AML-193 (cell line): Measurements from ENCODE around the gene RIPOR3.

Experiments used
- DNase-seq, 2 experiments: peaks; one replicate each; lab custom pipeline; 2025; lab: John Stamatoyannopoulos, UW

Gene RIPOR3, protein sequence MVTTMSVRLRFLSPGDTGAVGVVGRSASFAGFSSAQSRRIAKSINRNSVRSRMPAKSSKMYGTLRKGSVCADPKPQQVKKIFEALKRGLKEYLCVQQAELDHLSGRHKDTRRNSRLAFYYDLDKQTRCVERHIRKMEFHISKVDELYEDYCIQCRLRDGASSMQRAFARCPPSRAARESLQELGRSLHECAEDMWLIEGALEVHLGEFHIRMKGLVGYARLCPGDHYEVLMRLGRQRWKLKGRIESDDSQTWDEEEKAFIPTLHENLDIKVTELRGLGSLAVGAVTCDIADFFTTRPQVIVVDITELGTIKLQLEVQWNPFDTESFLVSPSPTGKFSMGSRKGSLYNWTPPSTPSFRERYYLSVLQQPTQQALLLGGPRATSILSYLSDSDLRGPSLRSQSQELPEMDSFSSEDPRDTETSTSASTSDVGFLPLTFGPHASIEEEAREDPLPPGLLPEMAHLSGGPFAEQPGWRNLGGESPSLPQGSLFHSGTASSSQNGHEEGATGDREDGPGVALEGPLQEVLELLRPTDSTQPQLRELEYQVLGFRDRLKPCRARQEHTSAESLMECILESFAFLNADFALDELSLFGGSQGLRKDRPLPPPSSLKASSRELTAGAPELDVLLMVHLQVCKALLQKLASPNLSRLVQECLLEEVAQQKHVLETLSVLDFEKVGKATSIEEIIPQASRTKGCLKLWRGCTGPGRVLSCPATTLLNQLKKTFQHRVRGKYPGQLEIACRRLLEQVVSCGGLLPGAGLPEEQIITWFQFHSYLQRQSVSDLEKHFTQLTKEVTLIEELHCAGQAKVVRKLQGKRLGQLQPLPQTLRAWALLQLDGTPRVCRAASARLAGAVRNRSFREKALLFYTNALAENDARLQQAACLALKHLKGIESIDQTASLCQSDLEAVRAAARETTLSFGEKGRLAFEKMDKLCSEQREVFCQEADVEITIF

DNA sequence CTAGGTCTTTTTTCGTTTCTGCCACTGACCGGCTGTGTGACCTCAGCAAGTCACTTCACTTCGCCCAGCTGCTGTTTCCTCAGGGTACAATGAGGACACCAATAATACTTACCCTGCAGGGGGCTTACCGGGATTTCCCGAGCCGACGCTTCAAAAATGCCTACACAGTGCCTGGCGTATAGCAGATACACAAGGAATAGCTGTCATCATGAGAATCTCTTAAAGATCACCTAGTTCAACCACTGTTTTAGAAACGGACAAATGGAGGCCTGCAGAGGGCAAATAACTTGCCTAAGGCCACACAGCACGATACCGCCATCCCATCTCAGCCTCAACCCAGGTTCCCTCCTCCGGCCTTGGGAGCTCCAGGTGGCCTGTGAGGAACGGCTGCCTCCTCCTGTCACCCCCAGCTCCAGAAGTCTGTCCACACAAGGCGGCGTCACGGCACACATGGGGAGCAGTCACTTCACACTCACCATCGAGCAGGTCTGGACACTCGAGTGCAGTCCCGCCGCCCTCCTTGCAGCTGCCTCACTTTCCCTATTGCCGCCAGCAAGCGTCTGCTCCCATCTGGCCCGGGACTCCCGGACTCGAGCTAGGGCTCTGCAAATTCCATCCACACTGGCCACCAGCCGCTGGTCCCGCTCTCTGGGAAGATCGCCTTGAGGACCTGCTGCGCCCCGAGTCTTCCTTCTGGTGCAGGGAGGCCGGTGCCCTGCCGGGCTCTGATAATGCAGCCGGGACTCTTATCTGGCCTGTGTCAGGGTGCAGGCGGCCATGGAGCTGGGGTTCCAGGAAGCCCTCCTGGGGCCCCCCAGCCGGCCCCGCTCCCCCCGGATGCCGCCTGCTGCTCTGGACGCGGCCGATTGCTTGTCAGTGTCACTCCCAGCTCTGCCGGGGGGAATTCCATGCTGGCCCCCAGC is at the start of gene RIPOR3:
Gene RIPOR3, minus strand, starts transcription at position 893 of the 923 bp plus-strand sequence. Its CDS starts 414 bp downstream, at position 479.
- DNase-seq = no peak

DNA sequence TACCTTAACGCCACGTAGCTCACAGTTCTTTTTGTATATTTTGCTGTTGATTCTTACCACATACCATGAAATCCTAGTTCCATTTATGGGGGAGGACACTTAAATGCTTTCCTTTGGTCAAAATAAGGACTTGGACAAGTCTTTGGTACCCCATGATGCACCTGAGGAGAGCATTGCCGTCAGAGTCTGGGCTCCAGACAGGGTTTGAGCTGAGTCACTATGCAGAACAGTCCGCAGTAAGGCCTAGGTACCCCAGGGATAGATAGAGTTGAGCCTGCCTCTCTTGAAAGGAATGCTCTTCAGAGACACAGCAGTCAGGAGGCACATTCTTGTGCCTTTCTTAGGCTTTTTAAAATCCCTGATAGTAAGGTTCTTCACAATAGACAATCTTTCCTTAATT is 46.0 kb upstream of the RIPOR3 start:
- DNase-seq = no peak

DNA sequence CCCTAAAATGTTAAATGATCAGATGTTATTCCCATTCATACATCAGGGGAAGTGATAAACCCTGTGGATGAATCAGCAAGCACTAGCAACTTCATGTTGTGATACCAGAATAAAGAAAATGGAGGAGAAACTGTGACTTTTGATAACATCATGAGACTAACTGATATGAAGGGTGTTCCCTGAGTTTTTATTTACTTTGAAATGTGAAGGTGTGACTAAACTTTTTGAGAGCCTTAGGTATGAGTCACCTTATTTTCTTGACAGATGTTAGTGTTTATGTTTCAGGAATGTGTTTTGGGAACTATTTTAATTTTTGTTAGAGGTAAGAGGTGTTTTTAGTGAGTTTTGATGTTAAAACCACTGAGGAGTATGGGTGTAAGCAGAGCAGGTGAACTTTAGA is 44.5 kb upstream of the RIPOR3 start:
- no peak for DNase-seq

GRCh38 chr20:50734730-50735679 is 43.7 kb upstream of the RIPOR3 start:
- no peak for DNase-seq

GRCh38 chr20:50733644-50734349 is 42.5 kb upstream of the RIPOR3 start:
- no peak for DNase-seq

DNA sequence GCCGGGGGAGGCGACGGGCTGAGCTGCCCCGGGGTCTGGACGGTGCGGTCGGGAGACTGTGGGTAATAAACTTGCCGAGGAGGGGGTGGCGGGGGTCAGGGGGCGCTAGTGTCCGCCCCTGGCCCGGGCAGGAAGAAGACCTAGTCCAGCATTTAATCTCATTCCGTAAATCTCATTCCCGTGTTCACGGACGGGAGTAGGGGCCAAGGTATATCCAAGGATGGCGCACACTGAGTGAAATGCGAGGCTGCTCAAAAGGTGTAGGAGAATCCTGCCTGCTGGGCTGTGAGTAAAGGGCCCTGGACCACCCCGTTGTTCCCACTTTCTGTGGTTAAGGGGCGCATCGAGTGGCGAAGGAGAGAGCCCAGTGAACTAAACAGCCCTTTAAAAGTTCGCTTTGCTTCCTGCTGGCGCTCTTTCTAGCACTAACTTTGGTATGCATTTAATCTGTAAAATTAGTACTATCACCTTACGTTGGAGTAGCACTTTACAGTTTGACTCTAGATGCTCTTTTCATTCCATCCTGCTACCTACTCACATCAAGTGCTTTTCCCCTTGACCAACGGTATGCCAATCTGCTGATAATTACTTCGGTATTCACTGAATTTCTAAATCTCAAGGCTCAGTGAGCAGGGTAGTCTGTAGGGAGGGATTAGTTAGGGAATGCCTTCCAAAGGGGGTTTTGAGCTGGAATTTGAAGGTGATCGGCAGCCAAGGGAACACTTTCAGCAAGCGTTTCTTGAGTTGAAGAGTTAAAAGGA is 40.8 kb upstream of the RIPOR3 start:
- no peak for DNase-seq

DNA sequence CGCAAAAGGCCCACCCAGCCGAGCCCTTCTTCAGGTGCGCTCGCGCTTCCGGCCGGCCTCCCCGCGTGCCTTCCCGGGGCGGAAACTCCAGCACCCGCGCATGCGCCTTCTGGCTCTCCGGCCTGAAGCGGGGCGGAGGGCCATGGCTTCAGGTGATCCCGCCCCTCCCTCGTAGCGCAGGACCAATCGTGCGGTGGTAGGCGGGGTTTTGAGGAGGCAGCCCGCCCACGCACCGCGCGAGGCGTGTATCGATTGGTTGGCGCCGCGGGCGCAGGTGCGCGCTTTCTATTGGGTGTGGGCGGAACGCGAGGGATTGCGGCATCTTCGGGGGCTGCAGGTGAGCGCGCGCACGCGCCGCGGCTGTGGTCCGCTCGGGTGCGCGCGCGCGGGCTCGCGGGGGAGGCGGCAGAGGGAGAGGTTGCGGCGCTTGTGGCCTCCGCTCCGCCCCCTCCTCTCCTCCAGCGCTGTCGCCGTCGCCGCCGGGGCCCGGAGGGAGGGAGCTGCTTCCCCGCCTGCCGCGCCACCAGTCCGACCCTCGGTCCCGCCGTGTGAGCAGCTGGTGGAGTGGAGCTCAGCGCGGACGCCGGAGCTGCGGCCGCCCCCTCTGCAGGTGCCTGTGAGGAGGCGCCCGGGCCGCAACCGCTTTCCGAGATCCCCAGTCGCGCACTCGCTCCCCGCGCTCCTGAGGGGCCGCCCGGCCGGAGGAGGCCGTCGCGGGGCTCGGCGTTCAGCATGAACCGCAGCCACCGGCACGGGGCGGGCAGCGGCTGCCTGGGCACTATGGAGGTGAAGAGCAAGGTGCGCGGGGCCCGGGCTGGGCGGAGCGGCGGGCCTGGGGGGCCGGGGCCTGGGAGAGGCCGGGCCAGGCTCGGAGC is 40.0 kb upstream of the RIPOR3 start, which contains the start of gene PARD6B:
Gene PARD6B, plus strand, starts transcription at position 526 of the 875 bp plus-strand sequence. Its CDS starts 207 bp downstream, at position 733.
- DNase-seq = peak; percentile 91 to 92

- DNase-seq = no peak
These were observed 39.4 kb upstream of the RIPOR3 start for GRCh38 chr20:50730765-50731054.

GRCh38 chr20:50729901-50730764 is 38.8 kb upstream of the RIPOR3 start:
- DNase-seq = no peak

DNA sequence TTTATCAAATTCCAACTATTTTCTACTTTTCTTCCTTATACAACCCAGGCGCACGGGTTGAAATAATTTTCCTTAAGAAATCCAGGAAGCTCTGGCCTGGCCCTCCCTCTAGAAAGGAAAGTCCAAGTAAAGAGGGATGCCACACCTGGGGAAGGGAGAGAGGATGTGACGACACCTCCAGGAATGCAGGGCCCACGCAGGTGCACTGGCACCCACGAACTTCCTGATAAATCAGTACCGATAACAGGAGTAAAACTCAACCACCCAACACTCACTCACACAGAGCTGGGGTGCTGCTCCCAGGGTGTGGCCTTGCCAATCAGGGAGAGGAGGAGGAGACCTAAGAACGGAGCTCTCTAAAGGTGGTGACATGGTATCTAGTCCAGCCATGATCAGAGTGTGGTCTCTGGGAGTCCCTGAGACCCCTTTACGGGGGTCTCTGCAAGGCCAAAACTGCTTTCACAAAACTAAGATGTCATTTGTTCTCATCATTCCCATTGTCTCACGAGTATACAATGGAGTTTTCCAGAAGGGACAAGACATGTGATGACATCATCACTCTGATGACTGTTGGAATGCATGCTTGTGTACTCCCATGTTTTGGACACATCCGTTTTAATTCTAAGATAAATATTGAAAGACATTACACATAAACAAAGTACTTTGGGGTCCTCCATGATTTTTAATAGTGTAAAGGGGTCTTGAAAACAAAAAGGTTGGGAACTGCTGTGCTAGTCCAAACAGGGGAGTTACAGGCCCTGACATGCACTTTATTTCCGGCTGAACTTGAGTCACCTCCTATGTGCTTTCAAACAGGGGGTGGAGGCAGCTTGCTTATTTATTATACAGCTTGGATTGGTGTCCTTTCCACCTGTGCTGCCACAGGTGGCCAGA is 37.9 kb upstream of the RIPOR3 start:
- no peak for DNase-seq

DNA sequence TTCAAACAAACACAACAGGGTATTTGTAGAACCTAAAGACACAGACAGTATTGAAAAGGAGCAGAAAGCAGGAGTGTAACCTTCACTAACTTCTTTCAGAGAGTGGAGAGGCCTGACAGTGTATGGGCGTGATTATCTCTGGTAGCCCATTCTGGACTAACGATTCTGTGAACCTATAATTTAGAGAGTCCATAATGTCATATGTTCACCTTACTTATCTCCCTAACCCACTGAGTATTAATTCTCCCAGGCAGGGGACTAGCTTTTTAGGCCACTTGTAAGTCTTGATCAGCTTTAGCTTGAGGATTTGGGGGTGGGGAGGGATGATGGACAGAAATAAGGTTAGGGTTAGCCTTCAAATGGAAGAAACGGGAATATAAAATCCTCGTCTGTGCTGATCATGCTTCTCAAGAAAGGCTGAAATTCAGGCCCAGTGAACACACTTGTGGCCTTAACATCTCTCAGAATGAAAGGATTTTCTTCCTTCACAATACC is 37.2 kb upstream of the RIPOR3 start:
- no peak for DNase-seq

GRCh38 chr20:50727792-50728485 is 36.6 kb upstream of the RIPOR3 start:
- no peak for DNase-seq

DNA sequence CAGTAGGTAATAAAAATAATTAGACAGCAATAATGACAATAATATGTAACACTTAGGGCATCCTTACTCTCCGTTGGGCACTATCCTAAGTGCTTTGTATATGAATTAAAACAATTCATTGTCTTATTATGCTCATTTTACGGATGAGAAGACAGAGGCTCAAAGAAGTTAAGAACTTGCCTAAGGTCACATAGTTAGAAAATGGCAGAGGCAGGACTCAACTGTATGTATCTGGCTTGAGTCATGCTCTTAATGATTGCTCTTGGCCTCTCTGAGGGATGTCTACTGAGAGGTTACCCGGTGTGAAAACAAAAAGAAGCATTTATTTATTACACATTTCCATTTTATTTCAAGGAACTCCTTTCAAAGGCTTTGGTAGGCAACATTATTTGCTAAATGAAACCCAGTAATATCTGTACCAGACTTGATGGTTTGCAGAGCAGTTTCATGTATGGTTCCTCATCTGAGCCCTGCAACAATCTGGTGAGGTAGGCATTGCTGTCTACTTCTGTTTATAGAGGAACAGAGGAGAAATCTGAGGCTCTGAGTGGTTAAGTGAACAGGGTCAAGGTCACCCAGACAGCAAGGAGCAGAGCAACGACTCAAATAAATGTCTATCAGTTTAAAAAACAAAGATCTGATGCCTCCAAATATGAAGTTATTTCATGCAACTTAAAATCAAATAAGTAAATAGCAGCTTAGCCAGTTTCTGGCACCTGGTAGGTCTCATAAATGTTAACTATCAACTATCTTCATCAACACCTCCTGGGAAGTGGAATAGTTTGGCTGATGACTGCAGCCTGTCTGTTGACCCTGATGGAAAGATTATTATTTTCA is 35.8 kb upstream of the RIPOR3 start:
- DNase-seq = no peak

DNA sequence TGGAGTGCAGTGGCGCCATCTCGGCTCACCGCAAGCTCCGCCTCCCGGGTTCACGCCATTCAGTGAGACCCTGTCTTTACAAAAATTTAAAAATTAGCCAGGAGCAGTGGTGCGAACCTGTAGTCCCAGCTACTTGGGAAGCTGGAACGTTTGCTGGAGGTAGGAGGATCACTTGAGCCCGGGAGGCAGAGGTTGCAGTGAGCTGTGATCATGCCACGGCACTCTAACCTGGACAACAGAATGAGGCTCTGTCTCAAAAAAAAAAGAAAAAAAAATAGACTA is 34.3 kb upstream of the RIPOR3 start:
- DNase-seq = no peak
